Suppressor macrophage treated with lipopolysaccharide for 1 hour (primary cell): ENCODE measurements around the gene THSD7A.

Source experiments
- DNase-seq, 3 donors: peaks; one replicate each; pipeline ENCODE4 v3.0.0-alpha.2; 2020 to 2022

Gene THSD7A

GRCh38 chr7:11699666-11700065 lies 132.3 kb downstream of the THSD7A start:
- no peak for DNase-seq

GRCh38 chr7:11698384-11698871 lies 133.6 kb downstream of the THSD7A start:
- DNase-seq, result no peak

GRCh38 chr7:11690395-11690794 lies 141.6 kb downstream of the THSD7A start:
- no peak for DNase-seq

- DNase-seq, result no peak
Measured at GRCh38 chr7:11689096-11689495, 142.9 kb downstream of the THSD7A start.

- DNase-seq, result no peak
Measured at GRCh38 chr7:11681461-11681860, 150.5 kb downstream of the THSD7A start.

- DNase-seq, result no peak
Measured at GRCh38 chr7:11675163-11675562, 156.8 kb downstream of the THSD7A start.

- DNase-seq, result no peak
Measured at GRCh38 chr7:11668727-11669126, 163.3 kb downstream of the THSD7A start.

GRCh38 chr7:11667810-11668185 lies 164.2 kb downstream of the THSD7A start:
- no peak for DNase-seq

- DNase-seq, result no peak
Measured at GRCh38 chr7:11667071-11667809, 164.8 kb downstream of the THSD7A start.

GRCh38 chr7:11665357-11665756 lies 166.6 kb downstream of the THSD7A start:
- no peak for DNase-seq

- no peak for DNase-seq
Measured at GRCh38 chr7:11655642-11656041, 176.4 kb downstream of the THSD7A start.

- DNase-seq, result no peak
Measured at GRCh38 chr7:11655163-11655562, 176.8 kb downstream of the THSD7A start.

- DNase-seq, result no peak
Measured at GRCh38 chr7:11650500-11650899, 181.5 kb downstream of the THSD7A start.

GRCh38 chr7:11650030-11650429 lies 182.0 kb downstream of the THSD7A start:
- no peak for DNase-seq

- no peak for DNase-seq
Measured at GRCh38 chr7:11648980-11649379, 183.0 kb downstream of the THSD7A start.

- no peak for DNase-seq
Measured at GRCh38 chr7:11648101-11648500, 183.9 kb downstream of the THSD7A start.

- DNase-seq, result no peak
Measured at GRCh38 chr7:11642841-11643240, 189.2 kb downstream of the THSD7A start.

GRCh38 chr7:11642276-11642675 lies 189.7 kb downstream of the THSD7A start:
- DNase-seq, result no peak

GRCh38 chr7:11638011-11638774 lies 193.8 kb downstream of the THSD7A start:
- DNase-seq, result no peak

GRCh38 chr7:11636274-11636673 lies 195.7 kb downstream of the THSD7A start:
- no peak for DNase-seq

- DNase-seq, result no peak
Measured at GRCh38 chr7:11633310-11633709, 198.7 kb downstream of the THSD7A start.

- no peak for DNase-seq
Measured at GRCh38 chr7:11630355-11630754, 201.6 kb downstream of the THSD7A start.

GRCh38 chr7:11625669-11626068 lies 206.3 kb downstream of the THSD7A start:
- no peak for DNase-seq

- DNase-seq, result no peak
Measured at GRCh38 chr7:11623093-11623678, 208.8 kb downstream of the THSD7A start.
